IMR-90 (cell line): ENCODE data around the gene CNGB1.

Source experiments
- CHD1 ChIP-seq: IDR thresholded peaks from 2 replicates; pipeline ENCODE4 v1.6.1; 2012; ENCODE audit warnings: low read depth, low read length, improper control_type of control experiment
- RAD21 ChIP-seq: IDR thresholded peaks from 2 replicates; pipeline ENCODE4 v1.6.1; 2012; ENCODE audit warnings: low read length, improper control_type of control experiment

GRCh38 chr16:57948027-57948426 lies 22.9 kb downstream of the CNGB1 start:
- TF ChIP-seq CHD1, result no peak
- TF ChIP-seq RAD21, result no peak
